ENCODE results near the gene WWTR1.

- no peak for TF ChIP-seq POLR2A (IDR thresholded peaks at IDR 0.05)
- TF ChIP-seq CTCF (IDR thresholded peaks at IDR 0.05): no peak
These were observed 162.9 kb downstream of the WWTR1 start for GRCh38 chr3:149494759-149495580.

Measured in testis (tissue), 2 donors.